ENCODE results near the gene FGFRL1.
A peak's percentile ranks its signal among the peaks of the same experiment; 100 is the strongest.

Gene FGFRL1

GRCh38 chr4:1061056-1061700 is 49.8 kb downstream of the FGFRL1 start:
- DNase-seq (ENCODE audit: insufficient read length, low spot score) (no peak), FAIRE-seq (no peak)
- no peak for TF ChIP-seq CTCF (IDR thresholded peaks at IDR 0.05; ENCODE audit: insufficient read depth, missing control alignments)

GRCh38 chr4:1061760-1062159 is 50.3 kb downstream of the FGFRL1 start:
- FAIRE-seq (no peak), DNase-seq (ENCODE audit: insufficient read length, low spot score) (no peak)

GRCh38 chr4:1062419-1062818 is 51.0 kb downstream of the FGFRL1 start:
- no peak for TF ChIP-seq CTCF (IDR thresholded peaks at IDR 0.05; ENCODE audit: insufficient read depth, missing control alignments)
- FAIRE-seq (no peak), DNase-seq (ENCODE audit: insufficient read length, low spot score) (no peak)

More at GRCh38 chr4:1061760-1062159, 50.3 kb downstream of the FGFRL1 start:
- no peak for TF ChIP-seq CTCF (IDR thresholded peaks at IDR 0.05; ENCODE audit: insufficient read depth, missing control alignments)

GRCh38 chr4:1065732-1066131 is 54.3 kb downstream of the FGFRL1 start:
- TF ChIP-seq CTCF (IDR thresholded peaks at IDR 0.05; ENCODE audit: insufficient read depth, missing control alignments): no peak
- DNase-seq (ENCODE audit: insufficient read length, low spot score) (no peak), FAIRE-seq (no peak)

- DNase-seq (ENCODE audit: insufficient read length, low spot score) (no peak), FAIRE-seq (no peak)
- no peak for TF ChIP-seq CTCF (IDR thresholded peaks at IDR 0.05; ENCODE audit: insufficient read depth, missing control alignments)
Observed at GRCh38 chr4:1069394-1069793, 58.0 kb downstream of the FGFRL1 start.

GRCh38 chr4:1072830-1073446 is 61.5 kb downstream of the FGFRL1 start:
- no peak for FAIRE-seq
- DNase-seq (ENCODE audit: insufficient read length, low spot score): no peak

More at GRCh38 chr4:1072830-1073446, 61.5 kb downstream of the FGFRL1 start:
- TF ChIP-seq CTCF (IDR thresholded peaks at IDR 0.05; ENCODE audit: insufficient read depth, missing control alignments): peak; percentile 61

Data from D721Med (cell line).